GM10266 (cell line): Measurements from ENCODE around the gene SNRK.

Source experiments
- DNase-seq: peaks from one replicate; pipeline ENCODE4 v3.0.0; 2012; ENCODE audit errors: extremely low spot score
- CTCF ChIP-seq: IDR thresholded peaks from 2 replicates; pipeline ENCODE4 v1.5.1; 2012; ENCODE audit warnings: mild to moderate bottlenecking, low read depth; ENCODE audit not compliant: control insufficient read depth, insufficient read depth; ENCODE audit errors: missing control alignments

SNRK gene

GRCh38 chr3:43362183-43362582 is 75.8 kb downstream of the SNRK start:
- no peak for DNase-seq
- TF ChIP-seq CTCF, result no peak

- no peak for DNase-seq
- TF ChIP-seq CTCF, result no peak
Measured at GRCh38 chr3:43362961-43363360, 76.6 kb downstream of the SNRK start.

- DNase-seq, result no peak
- no peak for TF ChIP-seq CTCF
Measured at GRCh38 chr3:43363621-43364266, 77.4 kb downstream of the SNRK start.

- no peak for DNase-seq
- TF ChIP-seq CTCF, result no peak
Measured at GRCh38 chr3:43364494-43364893, 78.2 kb downstream of the SNRK start.

- TF ChIP-seq CTCF, result no peak
- no peak for DNase-seq
Measured at GRCh38 chr3:43364926-43365325, 78.6 kb downstream of the SNRK start.

GRCh38 chr3:43365601-43366305 is 79.4 kb downstream of the SNRK start:
- TF ChIP-seq CTCF, result no peak
- no peak for DNase-seq

GRCh38 chr3:43366481-43366880 is 80.1 kb downstream of the SNRK start:
- no peak for DNase-seq
- no peak for TF ChIP-seq CTCF
